Activated naive CD4-positive, alpha-beta T cell treated with Interleukin-2 at 50 U/mL for 16 hours (primary cell): ENCODE measurements around the gene CASP2.
"Not testable (repeated sequence)": the region's sequence is repeated elsewhere in the genome, so short reads cannot be mapped to it uniquely, and the experiment has no call there.

Experiments used
- DNase-seq: peaks from one replicate; pipeline ENCODE4 v3.0.0-alpha.2; 2020

CASP2 gene

GRCh38 chr7:143265017-143265693 lies 23.0 kb upstream of the CASP2 start:
- DNase-seq = no peak

GRCh38 chr7:143269251-143269650 lies 18.9 kb upstream of the CASP2 start:
- DNase-seq = no peak

DNA sequence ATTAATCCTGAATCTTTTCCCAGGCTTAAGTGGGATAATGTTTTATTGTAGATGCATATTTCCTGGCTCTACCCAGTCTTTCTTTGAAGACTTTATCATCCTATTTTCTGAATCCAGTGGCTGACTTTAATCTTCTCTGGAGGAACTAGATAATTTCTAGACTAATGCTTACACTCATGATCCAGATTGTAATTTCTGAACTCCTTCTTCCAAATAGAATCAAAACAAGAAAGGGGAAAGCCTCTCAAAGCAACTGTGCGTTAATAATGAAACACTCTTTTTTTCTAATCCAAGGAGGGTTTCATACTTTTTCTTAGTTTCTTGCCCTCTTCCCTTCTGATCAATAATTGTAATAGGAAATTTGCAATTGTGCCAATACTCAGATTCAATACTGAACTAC lies 16.9 kb upstream of the CASP2 start:
- no peak for DNase-seq

DNA sequence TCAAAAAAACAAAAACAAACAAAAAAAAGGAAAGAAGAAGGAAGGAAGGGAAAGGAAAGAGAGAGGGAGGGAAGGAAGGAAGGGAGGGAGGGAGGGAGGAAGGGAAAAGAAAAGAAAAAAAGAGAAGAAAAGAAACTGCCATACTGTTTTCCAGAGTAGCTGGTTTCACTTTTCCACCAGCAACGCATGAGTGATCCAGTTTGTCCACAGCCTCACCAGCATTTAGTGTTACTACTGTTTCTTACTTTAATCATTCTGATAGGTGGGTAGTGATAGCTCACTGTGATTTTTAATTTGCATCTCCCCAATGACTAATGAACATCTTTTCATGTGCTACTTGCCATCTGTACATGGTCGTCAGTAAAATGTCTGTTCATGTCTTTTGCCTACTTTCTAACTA lies 15.3 kb upstream of the CASP2 start:
- DNase-seq = no peak

DNA sequence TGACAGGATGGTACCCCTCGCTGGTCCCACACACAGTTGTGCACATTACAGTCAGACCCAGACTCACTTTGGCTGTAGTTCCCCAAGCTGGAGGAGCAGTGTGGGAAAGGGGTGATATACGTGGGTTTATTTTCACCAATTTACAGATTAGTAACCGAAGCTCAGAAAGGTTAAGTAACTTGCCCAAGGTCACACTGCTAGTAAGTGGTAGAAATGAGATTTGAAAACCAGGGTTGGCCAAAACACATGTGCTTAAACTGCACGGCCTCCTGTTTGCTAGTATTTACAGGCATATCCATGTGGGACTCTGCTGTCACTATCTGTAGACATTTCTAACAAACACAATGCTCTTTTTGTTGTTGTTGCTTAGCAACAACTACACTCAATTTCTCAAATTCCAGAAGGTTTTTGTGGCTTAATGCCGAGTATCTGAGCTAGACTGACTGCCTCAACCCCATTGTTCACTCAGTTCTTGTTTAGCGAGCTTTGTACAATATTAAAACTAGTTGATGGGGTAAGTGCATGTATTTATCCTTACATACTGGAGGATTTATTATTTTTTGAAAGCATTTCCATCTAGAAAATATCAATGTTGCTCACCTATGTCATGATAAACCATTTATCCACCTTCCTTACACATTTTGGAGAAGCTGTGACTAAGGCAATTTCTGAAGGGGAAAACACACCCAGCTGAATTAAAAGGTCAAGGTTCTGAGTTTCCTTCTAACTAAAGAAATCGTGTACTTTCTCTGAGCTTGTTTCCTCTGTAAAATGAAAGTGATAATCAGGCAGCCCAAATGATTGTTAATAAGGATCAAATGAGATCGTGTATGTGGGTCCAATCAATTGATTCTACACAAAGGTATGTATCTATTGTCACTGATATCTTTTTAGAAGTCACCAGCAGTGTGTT lies 8.7 kb upstream of the CASP2 start:
- no peak for DNase-seq

- DNase-seq = no peak
Observed at GRCh38 chr7:143280160-143280559, 8.0 kb upstream of the CASP2 start.

DNA sequence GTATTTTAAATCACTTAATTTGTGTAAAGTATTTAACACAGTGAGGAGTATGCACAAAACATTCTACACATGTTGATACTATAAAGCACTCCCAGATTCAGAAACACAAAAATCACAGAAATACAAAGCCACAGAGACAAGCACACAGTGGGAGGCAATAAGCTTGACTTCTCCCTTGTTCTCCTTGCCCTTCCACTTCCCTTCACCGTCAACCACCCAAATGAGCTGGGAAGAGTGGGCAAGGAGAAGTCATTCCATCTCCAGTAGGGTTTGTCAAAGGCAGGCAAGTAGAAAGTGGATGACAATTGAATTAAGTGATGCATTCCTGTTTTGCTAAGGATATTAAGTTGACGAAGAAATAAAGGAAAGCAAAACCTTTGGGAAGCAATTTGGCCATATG lies 7.6 kb upstream of the CASP2 start:
- DNase-seq = no peak

GRCh38 chr7:143281529-143281928 lies 6.6 kb upstream of the CASP2 start:
- DNase-seq = no peak

DNA sequence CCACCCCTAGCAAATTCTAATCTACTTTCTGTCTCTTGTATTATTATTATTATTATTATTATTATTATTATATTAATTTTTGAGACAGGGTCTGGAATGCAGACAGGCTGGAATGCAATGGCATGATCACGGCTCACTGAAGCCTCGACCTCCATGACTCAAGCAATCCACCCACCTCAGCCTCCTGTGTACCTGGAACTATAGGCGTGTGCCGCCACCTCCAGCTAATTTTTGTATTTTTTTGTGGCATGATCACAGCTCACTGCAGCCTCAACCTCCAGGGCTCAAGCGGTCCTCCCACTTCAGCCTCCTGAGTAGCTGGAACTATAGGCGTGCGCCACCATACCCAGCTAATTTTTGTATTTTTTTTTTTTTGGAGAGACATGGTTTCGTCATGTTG lies 6.0 kb upstream of the CASP2 start:
- DNase-seq = no peak

- no peak for DNase-seq
Observed at GRCh38 chr7:143283381-143283780, 4.8 kb upstream of the CASP2 start.

DNA sequence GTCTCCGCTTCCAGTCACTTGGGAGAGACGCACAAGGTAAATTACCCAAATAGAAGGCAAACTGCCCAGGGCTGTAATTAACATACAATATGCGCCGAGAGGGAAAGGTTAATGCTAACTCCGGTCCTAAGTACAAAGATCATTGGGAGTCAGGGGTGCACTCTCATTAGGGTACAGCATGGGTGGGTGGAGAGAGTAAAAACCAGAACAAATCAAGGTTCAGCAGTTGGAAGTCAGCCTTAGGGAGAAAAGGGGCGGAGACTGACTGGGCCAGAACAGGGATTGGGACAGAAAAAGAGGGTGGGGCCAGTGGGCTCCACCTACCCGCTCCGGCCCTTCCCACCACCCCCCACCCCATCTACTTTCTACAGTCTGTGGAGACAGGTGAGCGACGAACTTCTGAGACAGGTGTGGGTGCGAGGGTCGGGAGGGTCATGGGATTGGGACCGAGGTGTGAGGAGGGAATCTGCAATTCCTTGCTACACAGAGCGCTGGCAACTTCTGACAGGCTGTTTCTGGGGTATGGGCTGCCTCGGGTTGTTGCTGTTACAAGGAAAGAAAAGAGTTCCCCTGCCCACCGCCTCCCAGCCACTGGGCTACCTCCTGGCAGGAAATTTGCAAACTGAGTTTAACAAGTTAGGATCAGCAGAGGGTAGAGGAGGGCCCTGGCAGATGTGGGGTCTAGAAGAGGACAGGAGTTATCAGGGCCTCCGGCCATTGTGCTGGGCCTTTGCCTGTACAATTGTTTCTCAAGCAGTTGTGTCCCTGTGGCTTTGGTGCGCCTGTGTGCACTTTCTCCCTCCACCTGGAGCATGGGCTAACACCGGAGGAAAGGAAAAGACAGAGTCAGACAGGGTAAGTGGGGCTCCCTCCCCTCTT lies 3.3 kb upstream of the CASP2 start, which contains the start of gene TMEM139:
TSS of gene TMEM139 (plus strand) at position 368 of the 879 bp plus-strand sequence. CDS start 1,000 bp downstream, outside the sequence.
- no peak for DNase-seq

- no peak for DNase-seq
Observed at GRCh38 chr7:143285470-143285778, 2.7 kb upstream of the CASP2 start.

DNA sequence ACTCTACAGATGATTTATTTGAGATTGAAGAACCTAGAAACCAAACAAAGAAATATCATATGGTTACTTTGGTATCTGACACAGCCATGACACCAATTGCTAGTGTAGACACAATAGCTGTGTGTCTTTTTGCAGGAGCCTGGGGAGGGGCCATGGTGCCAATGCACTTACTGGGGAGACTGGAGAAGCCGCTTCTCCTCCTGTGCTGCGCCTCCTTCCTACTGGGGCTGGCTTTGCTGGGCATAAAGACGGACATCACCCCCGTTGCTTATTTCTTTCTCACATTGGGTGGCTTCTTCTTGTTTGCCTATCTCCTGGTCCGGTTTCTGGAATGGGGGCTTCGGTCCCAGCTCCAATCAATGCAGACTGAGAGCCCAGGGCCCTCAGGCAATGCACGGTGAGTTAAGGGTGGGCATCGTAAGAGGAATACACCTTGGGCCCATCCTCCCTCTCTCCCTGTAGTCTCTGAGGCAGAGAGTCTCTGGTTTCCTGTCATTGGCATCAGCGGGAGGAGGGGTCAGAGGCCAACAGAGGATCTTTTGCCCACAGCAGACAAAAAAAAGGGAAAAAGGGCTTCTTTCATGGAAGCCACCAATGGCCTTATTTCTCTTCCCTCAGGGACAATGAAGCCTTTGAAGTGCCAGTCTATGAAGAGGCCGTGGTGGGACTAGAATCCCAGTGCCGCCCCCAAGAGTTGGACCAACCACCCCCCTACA lies 2.2 kb upstream of the CASP2 start:
- DNase-seq = no peak

- DNase-seq = no peak
Observed at GRCh38 chr7:143286522-143286890, 1.6 kb upstream of the CASP2 start.

- DNase-seq = no peak
Observed at GRCh38 chr7:143287339-143287934, 714 bp upstream of the CASP2 start.

GRCh38 chr7:143288836-143289235 lies 685 bp downstream of the CASP2 start:
- DNase-seq = no peak

DNA sequence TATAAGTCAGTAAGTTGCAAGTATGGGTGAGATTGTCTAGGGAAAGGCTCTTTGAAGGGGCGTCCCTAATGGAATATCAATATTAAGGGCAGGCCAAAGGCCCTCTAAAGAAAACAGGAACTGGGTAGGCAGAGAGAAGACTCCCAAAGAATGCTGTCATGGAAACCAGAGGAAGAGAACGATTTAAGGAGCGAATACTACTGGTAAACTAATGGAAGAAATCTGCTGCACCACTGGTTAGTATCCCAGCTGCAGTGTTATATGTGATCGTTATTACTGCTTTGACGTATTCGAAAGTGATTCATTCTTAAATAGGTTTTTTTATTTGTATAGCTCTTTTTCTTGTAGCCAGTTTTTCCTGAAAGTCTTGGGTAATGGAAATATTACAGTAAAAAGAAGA lies 1.3 kb downstream of the CASP2 start:
- DNase-seq = no peak

- DNase-seq = not testable (repeated sequence)
Observed at GRCh38 chr7:143289888-143290287, 1.7 kb downstream of the CASP2 start.

- no peak for DNase-seq
Observed at GRCh38 chr7:143290293-143290692, 2.1 kb downstream of the CASP2 start.

DNA sequence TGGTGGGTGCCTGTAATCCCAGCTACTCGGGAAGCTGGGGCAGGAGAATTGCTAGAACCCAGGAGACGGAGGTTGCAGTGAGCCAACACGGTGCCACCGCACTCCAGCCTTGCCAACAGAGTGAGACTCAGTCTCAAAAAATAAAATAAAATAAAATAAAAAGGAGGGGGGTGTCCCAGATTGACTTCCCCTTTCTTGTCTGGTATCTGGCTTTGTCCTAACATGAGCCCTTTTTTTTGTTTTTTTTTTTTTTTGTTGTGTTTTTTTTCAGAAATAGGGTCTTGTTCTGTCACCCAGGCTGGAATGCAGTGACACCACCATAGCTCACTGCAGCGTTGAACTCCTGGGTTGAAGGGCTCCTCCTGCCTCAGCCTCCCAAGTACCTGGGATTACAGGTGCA lies 4.7 kb downstream of the CASP2 start:
- no peak for DNase-seq

GRCh38 chr7:143295870-143296269 lies 7.7 kb downstream of the CASP2 start:
- no peak for DNase-seq

GRCh38 chr7:143296686-143297085 lies 8.5 kb downstream of the CASP2 start:
- no peak for DNase-seq
